Endothelial cell (in vitro differentiated cells): ENCODE data around the gene POLD4. TPM values are rescaled to one million over a fixed set of nuclear protein-coding genes. Genes with fewer than 3 reads are reported as not detected.

Experiments used
- DNase-seq: peaks from one replicate; pipeline ENCODE4 v3.0.0; 2021; ENCODE audit warnings: low spot score
- H3K27ac Mint-ChIP-seq: one replicate; pipeline ENCODE4 v1.8.0; 2021; ENCODE audit warnings: mixed read lengths, inconsistent platforms; ENCODE audit not compliant: unreplicated experiment
- H3K27me3 Mint-ChIP-seq: one replicate; pipeline ENCODE4 v1.8.0; 2021; ENCODE audit warnings: mild to moderate bottlenecking, moderate library complexity, mixed read lengths, inconsistent platforms; ENCODE audit not compliant: unreplicated experiment
- H3K36me3 Mint-ChIP-seq: one replicate; pipeline ENCODE4 v1.8.0; 2021; ENCODE audit warnings: mild to moderate bottlenecking, low read depth, mixed read lengths, inconsistent platforms; ENCODE audit not compliant: unreplicated experiment
- H3K4me1 Mint-ChIP-seq: one replicate; pipeline ENCODE4 v1.8.0; 2021; ENCODE audit warnings: mild to moderate bottlenecking, mixed read lengths, inconsistent platforms; ENCODE audit not compliant: unreplicated experiment
- H3K4me3 Mint-ChIP-seq: one replicate; pipeline ENCODE4 v1.8.0; 2021; ENCODE audit warnings: mild to moderate bottlenecking, mixed read lengths, inconsistent platforms; ENCODE audit not compliant: unreplicated experiment
- H3K9me3 Mint-ChIP-seq: one replicate; pipeline ENCODE4 v1.8.0; 2021; ENCODE audit warnings: mixed read lengths, inconsistent platforms; ENCODE audit not compliant: unreplicated experiment
- CTCF ChIP-seq: fragments of 200-600 bp; sonication (generic); IDR thresholded peaks from one replicate; pipeline ENCODE4 v1.5.0; 2021; ENCODE audit warnings: antibody characterized with exemption; ENCODE audit not compliant: unreplicated experiment
- total RNA-seq: library from RNA; stranded (reverse); fragmentation: NEBNext Ultra II Directional; extraction: Animal tissue kit (Norgen Biotek cat#: 25700); gene quantifications from one replicate; pipeline ENCODE4 v1.2.1, GENCODE V29; 2021; ENCODE audit not compliant: unreplicated experiment

Gene POLD4
- total RNA-seq, 1 donor from 2014 or later, result 92.1 TPM

- peaks cover 3% of the 10 kb centered on the region for H3K27me3 Mint-ChIP-seq
- peak overlapping the region; percentile 95 for H3K27ac Mint-ChIP-seq
- H3K4me3 Mint-ChIP-seq, result peak overlapping the region; percentile 42
Observed at GRCh38 chr11:67347964-67348749, 5.2 kb downstream of the POLD4 start.

GRCh38 chr11:67345920-67346819, 7.2 kb downstream of the POLD4 start:
- no peak for DNase-seq
- TF ChIP-seq CTCF, result peak; percentile 46

More at GRCh38 chr11:67347964-67348749, 5.2 kb downstream of the POLD4 start:
- Mint-ChIP-seq H3K4me1 (peaks cover 64% of the 10 kb centered on the region), H3K36me3 (no peaks in the 10 kb centered on the region), H3K9me3 (no peaks in the 10 kb centered on the region)
- TF ChIP-seq CTCF, result no peak
- no peak for DNase-seq

GRCh38 chr11:67345247-67345919, 8.0 kb downstream of the POLD4 start:
- Mint-ChIP-seq H3K27ac (peak overlapping the region; percentile 67), H3K9me3 (no peaks in the 10 kb centered on the region), H3K27me3 (peaks cover 3% of the 10 kb centered on the region), H3K36me3 (no peaks in the 10 kb centered on the region), H3K4me3 (no peak overlapping the region), H3K4me1 (peaks cover 51% of the 10 kb centered on the region)
- DNase-seq, result no peak
- TF ChIP-seq CTCF, result no peak

More at GRCh38 chr11:67345920-67346819, 7.2 kb downstream of the POLD4 start:
- H3K4me1 Mint-ChIP-seq, result peaks cover 56% of the 10 kb centered on the region
- no peak overlapping the region for H3K4me3 Mint-ChIP-seq
- peaks cover 3% of the 10 kb centered on the region for H3K27me3 Mint-ChIP-seq
- no peaks in the 10 kb centered on the region for H3K36me3 Mint-ChIP-seq
- no peaks in the 10 kb centered on the region for H3K9me3 Mint-ChIP-seq
- peak overlapping the region; percentile 85 for H3K27ac Mint-ChIP-seq

- no peaks in the 10 kb centered on the region for H3K36me3 Mint-ChIP-seq
- no peak for TF ChIP-seq CTCF
- no peak overlapping the region for H3K27ac Mint-ChIP-seq
- no peaks in the 10 kb centered on the region for H3K27me3 Mint-ChIP-seq
- H3K4me3 Mint-ChIP-seq, result no peak overlapping the region
- no peak for DNase-seq
- peaks cover 41% of the 10 kb centered on the region for H3K4me1 Mint-ChIP-seq
- no peaks in the 10 kb centered on the region for H3K9me3 Mint-ChIP-seq
Observed at GRCh38 chr11:67344264-67344663, 9.1 kb downstream of the POLD4 start.
